T follicular helper cell (primary cell): ENCODE results near the gene DHODH.

ENCODE experiments used
- DNase-seq: peaks from one replicate; pipeline ENCODE4 v3.0.0-alpha.2; 2020; ENCODE audit warnings: low read depth

Gene DHODH

DNA sequence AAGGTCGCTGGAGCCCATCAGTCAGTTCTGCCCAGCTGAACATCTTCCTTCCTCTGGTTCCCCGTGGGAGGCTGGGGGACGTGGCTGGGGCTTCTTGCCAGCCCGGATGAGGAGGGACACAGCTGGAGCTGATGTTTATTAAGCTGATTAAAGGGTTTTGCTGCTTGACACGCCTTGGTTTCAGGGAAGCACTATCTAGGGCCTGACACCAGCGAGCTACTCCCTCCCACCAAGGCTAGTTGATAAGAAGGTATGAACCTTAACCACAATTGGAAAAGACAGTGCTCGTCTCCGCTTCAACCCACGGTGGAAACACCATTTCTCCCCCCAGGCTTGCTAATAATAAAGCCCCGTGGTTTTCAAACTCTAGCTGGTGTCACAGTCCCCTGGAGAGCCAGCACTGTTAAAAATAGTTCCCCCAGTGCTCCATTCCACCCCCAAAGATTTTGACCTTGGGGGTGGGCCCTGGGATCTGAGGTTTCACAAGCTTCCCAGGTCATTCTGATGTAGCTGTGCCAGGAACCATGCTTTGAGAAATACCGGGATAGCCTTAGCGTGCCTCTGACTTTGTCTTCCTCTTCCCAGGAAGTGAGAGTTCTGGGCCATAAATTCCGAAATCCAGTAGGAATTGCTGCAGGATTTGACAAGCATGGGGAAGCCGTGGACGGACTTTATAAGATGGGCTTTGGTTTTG lies 5.5 kb downstream of the DHODH start:
- no peak for DNase-seq

DNA sequence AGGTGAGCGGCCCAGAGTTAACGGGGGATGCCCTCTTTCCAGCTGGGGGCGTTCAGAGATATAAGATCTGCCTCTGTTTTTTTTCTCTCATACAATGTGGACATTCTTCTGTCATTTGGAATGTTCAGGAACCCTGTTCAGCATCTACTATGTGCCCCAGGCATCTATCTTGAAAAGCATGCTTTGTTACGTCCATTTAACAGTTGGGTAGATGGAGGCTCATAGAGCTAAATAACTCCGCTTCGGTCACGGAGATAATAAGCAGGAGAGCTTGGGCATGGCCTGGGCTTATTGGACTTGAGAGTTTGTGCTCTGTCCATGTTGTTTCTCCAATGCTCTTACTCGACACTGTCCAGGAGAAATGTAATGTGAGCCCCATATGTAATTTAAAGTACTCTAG lies 6.1 kb downstream of the DHODH start:
- DNase-seq, result no peak

DNA sequence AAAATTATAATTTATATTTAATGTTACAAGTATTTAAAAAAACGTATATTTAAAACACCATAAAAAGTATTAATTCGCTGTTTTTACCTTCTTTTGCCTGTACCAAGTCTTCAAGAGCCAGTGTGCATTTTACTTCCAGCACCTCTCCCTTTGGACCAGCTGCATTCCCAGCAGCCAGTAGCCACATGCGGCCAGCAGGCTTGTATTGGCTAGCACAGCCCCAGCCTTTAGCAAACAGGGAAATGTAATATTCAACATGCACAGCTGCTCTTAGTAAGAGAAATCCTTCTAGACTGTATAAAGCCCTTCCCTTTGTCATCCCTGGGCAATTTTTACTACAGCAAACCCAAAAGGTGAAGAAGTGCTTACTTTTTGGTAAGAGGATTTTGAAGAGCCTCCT lies 6.6 kb downstream of the DHODH start:
- no peak for DNase-seq

DNA sequence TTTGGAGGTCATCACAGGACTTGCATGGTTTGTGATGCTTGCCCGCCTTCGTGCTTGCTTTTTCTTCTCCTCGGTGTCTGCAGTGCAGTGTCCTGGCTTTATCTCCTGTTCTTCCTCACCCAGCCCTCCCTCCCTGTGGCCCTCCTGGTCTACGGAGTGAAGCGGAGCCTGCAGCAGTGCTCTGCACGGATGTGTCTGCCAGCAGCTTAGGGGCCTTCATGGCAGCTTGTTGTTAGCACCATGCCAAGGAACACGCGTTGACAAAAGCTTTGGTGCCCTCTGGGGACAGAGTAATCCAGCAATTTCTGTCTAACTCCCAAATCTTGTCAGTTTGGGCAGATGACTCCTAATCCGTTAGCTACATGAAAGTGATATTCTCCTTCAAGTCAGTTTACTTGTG lies 9.9 kb downstream of the DHODH start:
- no peak for DNase-seq

DNA sequence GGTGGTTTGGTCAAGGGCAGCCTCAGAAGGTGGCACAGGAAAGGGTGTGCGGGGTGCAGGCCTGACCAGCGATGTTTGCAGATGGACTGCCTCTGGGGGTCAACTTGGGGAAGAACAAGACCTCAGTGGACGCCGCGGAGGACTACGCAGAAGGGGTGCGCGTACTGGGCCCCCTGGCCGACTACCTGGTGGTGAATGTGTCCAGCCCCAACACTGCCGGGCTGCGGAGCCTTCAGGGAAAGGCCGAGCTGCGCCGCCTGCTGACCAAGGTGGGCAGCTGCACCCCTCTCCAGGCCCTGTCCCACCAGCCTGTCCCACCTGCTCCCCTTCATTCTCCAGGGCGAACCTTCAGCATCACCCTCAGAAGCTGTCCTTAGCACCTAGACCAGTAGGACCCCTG lies 12.5 kb downstream of the DHODH start:
- DNase-seq, result no peak

DNA sequence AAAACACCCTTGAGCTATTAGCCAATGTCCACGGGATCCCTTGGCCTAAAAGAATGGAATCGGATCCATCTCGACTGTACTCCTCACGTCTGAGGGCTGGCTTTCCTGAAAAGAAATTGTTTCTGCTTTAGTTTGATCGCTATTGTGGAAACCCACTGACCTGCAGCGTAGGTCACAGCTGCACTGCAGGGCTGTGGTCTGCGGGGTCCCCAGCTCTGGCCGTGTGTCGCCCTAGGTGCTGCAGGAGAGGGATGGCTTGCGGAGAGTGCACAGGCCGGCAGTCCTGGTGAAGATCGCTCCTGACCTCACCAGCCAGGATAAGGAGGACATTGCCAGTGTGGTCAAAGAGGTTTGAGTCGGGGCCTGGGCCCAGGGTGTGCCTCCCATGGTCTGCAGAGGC lies 13.6 kb downstream of the DHODH start:
- DNase-seq, result no peak

DNA sequence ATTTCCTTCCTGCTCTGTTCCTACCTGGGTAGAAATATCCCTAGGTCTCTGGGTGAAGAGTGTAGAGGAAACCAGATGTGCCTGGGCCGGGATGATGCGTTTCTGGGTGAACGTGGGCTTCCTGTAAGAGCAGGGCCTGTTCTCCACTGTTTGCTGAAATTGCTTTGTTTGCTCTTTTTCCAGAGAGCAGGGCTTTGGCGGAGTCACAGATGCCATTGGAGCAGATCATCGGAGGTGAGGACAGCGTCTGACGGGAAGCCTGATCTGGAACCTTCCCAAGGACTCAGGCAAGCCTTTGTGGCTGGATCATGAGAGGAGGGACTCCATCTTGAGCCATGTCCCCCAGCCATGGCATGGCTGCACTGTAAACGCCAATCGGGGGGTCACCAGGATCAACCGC lies 15.4 kb downstream of the DHODH start:
- DNase-seq, result no peak

DNA sequence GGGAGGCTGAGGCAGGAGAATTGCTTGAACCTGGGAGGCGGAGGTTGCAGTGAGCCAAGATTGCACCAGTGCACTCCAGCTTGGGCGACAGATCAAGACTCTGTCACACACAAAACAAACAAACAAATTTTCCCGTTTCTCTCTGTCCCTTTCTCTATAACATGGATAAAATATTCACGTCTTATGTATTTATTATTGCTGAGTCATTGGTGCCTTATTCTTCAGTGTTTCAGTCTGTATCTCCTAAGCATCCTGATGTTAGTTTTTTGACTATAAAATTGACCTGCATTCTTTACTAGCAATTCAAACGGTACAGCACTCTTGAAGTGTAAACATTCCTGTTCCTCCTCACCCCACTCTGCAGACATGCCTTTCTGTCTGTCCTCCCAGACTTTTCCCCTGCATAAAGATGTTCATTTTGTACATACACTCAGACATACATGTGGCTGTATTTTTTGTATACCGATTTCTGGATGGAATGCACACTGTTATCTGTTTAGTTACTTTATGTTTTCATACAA lies 16.4 kb downstream of the DHODH start:
- no peak for DNase-seq

DNA sequence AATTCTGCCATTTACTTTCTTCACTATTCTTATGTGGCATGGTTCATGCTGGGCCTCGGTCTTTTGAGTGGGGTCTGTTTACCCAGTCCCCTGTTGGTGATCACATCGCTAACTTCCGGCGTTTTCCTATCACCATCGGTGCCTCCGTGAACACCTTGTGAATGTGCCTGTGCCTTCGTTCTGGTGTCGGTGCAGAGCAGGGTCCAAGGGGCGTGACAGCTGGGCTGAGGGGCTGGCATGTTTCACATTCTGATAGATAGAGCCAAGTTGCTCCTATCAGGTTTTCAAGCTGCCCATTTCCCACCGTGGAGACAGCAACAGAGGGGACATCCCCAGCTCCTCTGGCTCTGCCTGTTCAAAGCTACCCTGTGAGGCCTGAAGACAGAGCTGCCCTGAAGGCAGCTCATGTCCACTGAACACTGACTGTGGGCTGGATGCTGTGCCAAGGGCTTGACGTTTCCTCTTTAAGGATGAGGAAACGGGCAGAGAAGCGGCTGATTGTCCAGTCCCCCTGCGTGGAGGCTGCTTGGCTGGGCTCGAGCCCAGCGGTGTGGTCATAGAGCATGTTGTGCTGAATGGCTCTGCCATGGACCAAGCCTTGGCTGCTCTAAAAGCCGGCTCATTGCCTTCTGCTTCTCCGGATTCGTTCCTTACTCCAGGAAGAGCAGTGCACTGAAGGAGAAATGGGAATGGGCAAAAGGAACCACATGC lies 17.0 kb downstream of the DHODH start:
- no peak for DNase-seq

DNA sequence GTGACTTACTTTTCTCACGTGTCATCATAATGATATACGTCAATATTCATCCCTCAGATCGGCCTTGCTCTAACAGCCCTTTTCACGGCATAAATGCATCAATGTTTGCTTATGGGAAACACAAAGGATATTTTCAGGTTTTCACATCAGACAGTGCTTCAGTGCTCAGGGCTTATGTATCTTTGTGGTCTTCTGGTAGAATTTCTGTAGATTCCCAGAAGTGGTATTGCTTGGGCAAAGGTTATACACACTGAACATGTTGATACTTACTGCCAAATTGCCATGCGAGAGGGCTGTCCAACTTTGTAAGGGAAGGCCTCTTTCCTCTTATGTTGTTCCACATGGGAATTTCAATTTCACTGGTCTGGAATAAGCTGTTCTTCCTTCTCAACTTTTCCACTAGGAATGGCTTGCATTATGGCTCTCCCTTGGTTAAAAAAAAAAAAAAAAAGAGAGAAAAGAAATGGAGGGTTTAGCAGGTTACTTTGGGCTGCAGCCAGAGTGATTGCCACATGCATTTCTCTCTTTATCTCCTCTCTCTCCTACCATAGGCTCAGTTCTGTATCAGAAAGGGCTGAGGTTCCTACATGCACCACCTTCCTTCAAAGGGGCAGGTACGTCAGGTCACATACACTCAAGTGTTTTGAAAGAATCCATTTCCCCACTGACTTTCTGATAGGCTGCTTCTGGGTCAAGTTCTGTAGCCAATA lies 19.3 kb downstream of the DHODH start:
- DNase-seq, result no peak

DNA sequence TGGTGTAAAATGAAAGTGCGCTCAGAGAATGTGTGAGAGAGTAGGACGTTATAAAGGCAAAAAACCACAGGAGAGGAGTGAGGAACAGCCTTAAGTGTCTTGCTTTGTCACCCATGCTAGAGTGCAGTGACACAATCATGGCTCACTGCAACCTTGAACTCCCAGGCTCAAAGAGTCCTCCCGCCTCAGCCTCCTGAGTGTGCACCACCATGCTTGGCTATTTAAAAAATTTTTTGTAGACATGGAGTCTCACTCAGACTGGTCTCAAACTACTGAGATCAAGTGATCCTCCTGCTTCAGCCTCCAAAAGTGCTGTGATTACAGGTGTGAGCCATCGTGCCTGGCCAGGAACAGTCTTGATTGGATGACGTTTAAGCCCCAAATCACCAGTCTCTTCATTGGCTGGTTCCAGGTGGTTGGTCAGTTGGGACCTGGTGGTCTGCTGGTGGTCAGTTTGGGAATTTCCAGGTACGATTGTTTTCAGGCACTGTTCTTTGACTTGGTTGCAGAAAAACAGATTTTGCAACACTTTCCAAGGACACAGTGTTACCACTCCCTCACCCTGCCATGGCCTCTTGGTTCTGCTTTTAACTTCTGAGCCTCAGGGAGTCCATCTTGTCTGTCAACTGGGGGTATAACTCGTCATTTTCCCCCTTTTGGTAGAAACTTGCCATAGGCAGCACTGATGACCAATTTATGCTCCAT lies 21.2 kb downstream of the DHODH start:
- no peak for DNase-seq

DNA sequence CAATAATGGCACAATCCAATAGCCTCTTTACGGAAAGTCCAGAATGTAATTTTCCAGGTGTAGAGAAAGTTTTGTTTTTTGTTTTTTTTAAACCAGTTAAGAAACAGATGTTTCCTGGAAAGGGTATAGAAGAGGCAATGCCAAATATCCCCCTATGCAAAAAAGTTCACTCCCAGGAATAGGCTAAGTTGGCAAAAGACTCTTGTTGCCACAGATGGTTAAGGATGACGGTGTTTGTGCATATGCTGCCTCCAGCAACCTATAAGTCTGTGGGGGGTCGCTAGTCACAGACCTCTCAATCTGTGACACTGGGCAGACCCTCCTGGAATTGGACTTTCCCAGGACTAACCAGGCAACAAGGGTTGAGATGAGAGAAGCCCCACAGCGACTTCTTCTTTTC lies 24.9 kb downstream of the DHODH start:
- DNase-seq, result no peak

DNA sequence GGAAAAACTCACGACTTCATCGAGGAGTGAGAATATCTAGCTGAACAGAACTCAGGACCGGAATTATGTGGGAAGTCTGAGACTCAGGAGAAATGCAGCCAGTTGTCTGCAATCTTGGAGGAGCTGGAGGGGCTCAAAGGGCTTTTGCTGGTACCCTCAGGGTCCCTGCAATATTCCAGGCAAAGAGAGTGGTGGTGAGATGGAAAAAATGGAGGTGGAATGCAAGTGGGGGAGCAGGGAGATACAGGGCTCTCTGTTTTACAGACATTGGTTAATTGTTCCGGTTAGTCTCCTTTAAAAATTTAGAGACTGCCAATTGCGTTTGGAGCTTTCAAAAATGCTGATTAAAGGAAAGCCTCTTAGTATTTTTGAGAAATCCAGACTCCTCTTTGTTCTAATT lies 27.6 kb downstream of the DHODH start:
- no peak for DNase-seq

DNA sequence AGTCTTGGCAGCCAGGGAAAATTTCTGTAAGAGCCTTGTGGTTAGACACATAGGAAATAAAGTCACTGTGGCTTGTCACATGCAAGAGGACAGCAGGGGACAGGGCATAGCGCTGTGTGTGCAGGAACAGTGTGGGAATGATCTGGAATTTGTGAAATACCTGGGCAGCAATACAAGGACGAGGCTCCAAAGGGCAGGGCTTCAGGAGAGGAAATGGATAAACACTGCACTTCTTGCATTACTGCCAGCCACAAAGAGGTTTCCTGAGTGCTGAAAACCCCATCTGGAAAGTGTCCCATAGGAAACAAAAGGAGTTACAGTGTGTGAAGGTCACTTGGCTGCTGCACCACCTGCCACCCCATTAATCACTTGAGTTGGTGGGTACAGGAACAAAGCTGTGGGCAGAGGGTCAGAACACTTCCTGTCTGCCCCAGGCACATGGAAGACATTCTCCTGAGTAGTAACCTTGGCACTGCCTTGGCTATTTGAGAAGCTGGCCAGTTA lies 33.7 kb downstream of the DHODH start:
- DNase-seq, result no peak

DNA sequence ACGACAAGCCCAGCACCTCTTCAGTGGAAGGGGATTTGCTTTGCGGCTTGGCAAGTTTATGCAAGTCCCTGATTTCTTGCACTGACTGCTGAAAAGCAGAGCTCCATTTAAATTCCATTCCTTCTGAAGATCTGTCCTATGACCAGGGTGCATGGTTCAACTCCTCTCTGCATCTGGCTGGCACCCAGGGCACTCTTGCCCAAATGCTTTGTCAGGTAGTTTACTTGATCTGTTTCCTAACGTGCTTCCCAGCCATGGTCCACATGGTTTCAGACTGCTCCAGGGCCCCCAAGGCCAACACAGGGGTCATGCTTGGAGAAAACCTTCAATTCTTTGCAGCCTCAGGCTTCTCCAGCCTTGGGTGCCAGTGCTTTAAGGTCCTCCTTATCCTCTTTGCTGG lies 34.5 kb downstream of the DHODH start:
- no peak for DNase-seq

DNA sequence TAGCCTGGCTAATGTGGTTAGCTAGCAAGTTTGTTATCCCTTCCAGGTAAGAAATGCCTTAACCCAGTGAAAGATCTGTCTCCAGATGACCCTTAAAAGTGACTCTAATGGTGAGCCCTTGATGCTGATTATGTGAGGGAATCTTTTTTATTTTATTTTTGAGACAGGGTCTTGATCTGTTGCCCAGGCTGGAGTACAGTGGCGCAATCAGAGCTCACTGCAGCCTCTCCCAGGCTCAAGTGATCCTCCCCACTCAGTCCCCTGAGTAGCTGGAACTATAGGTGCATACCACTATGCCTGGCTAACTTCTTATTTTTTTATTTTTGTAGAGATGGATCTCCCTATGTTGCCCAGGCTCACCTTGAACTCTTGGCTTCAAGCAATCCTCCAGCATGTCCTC lies 35.0 kb downstream of the DHODH start:
- no peak for DNase-seq

DNA sequence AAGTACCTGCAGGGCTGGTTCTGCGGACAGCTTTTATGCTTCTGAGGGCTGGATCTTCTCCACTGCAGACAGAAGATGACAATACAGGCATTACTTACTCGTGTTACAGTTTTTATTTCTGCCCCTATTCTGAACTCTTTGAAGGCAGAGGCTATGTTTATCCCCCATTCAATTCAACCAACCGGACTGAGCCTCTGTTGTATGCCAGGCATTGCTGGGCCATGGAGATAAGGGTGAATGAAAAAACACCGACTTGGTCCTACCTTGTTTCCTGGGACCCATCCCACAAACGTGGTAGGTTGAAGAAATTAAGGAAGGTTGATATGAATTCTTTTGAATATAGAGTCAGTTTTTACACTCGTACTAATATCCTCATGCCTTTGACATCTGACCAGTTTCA lies 35.8 kb downstream of the DHODH start:
- DNase-seq, result no peak

DNA sequence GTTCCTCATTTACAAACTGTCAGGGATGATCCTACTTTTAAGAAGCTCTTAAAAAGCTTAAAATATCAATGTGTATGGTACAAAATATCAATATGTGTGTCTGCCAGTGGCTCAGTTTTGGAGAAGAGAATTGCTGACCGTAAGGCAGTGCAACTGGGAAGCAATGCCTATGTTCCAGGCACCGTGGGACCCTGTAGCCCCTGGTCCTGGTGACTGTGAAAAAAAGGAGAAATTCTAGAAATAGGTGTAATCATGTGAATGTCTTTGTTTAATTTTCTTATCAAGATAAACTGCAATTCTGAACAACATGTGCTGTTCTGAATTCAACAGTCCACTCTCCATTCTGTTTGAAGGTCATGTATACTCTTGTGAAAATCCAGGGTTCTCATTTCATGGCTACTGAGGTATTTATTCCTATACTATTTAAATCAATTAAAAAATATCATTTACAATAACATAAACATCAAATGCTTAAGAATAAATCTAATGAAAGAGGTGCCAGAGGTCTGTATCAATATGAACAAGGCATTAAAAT lies 36.3 kb downstream of the DHODH start:
- DNase-seq, result no peak

DNA sequence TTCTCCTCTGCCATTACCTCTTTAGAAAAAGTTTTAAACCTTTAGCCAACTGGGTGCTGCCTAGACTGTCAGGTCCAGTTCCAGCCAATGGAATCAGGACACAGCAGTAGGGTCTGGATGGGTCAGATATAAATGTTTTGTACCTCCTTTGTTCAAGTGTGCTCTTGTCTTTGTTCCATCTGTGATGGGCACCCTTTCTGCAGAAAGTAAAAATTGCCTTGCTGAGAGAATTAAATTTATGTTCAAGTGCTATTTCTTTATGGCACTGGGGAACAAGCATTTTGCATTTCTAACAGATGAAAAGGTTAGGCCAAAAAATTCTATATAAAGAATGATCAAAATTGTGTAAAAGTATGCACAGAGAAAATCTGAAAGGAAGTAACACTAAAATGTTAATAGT lies 40.6 kb downstream of the DHODH start:
- DNase-seq, result no peak

DNA sequence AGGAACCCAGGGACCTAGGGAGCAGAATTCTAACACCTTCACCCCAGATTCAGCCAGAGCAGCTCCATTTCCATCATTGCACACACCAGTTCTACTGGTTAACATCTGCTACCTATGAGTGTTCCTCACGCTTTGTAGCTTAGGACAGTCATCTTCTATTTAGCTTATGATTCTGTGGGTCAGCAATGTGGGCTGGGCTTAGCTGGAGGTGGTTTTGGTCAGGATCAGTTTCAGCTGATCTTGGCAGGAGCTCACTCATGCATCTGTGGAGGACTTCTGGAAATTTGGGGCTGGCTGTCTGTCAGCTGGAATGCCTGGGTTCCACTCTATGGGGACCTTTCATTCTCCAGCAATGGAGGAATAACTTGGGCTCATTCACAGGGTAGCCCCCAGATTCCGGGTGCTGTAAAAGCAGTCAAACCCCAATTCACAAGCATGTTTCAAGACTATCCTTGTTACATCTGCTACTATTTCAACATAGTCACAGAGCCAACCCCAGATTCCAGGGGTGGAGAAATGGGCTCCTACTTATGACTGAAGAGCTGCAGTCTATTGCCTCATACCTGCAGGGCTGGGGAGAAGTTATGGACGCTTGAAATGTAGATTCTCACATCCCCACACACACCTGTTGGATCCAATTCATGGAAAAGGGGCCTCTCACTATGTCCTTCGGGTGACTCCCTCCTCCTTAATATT lies 42.4 kb downstream of the DHODH start:
- no peak for DNase-seq

DNA sequence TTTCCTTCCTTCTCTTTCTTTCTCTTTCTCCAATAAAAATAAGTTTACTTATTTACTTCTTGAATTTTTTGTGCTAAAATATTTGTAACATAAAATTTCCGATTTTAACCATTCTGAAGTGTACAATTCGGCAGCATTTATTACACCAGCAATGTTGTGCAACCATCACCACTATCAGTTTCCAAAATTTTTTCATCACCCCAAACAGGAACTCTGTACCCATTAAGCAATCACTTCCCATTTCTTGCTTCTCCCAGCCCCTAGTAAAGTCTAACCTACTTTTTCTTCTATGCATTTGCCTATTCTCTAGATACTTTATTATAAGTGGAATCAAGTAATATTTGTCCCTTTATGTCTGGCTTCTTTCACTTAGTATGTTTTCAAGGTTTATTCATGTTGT lies 43.3 kb downstream of the DHODH start:
- DNase-seq, result no peak
